Hindlimb muscle (tissue), 1 donor: Measurements from ENCODE around the gene RBM44. TPM values are rescaled to one million over a fixed set of nuclear protein-coding genes. Genes with fewer than 3 reads are reported as not detected.
A peak's percentile ranks its signal among the peaks of the same experiment; 100 is the strongest.
"Not testable (repeated sequence)": the region's sequence is repeated elsewhere in the genome, so short reads cannot be mapped to it uniquely, and the experiment has no call there.

ENCODE experiments used
- DNase-seq: peaks from one replicate; pipeline ENCODE4 v3.0.0-alpha.2; 2013
- polyA plus RNA-seq: library from polyadenylated mRNA; unstranded; fragments of 120-200 nt; gene quantifications from one replicate; pipeline ENCODE4 v1.2.1, GENCODE V29; 2013; ENCODE audit not compliant: insufficient read length

RBM44 gene
- polyA plus RNA-seq = 0.93 TPM

- DNase-seq = no peak
These were observed at the start of gene RBM44 for GRCh38 chr2:237798236-237799059. Gene RBM44, plus strand, starts transcription at chr2:237798779. Its CDS starts 14,831 bp downstream, at chr2:237813610.

GRCh38 chr2:237749002-237749401 is 49.6 kb upstream of the RBM44 start:
- no peak for DNase-seq

- DNase-seq = no peak
These were observed 48.6 kb upstream of the RBM44 start for GRCh38 chr2:237749961-237750360.

- not testable (repeated sequence) for DNase-seq
These were observed 48.1 kb upstream of the RBM44 start for GRCh38 chr2:237750441-237750840.

- no peak for DNase-seq
These were observed 45.8 kb upstream of the RBM44 start for GRCh38 chr2:237752761-237753165.

- DNase-seq = no peak
These were observed 44.4 kb upstream of the RBM44 start for GRCh38 chr2:237754182-237754581.

- no peak for DNase-seq
These were observed 43.8 kb upstream of the RBM44 start for GRCh38 chr2:237754626-237755248.

GRCh38 chr2:237757616-237758015 is 41.0 kb upstream of the RBM44 start:
- DNase-seq = no peak

GRCh38 chr2:237758185-237758584 is 40.4 kb upstream of the RBM44 start:
- DNase-seq = no peak

- DNase-seq = no peak
These were observed 39.4 kb upstream of the RBM44 start for GRCh38 chr2:237759176-237759575.

- no peak for DNase-seq
These were observed 37.8 kb upstream of the RBM44 start for GRCh38 chr2:237760506-237761502.

- not testable (repeated sequence) for DNase-seq
These were observed 36.0 kb upstream of the RBM44 start for GRCh38 chr2:237762291-237763182.

GRCh38 chr2:237763812-237764211 is 34.8 kb upstream of the RBM44 start:
- DNase-seq = no peak

GRCh38 chr2:237765122-237765521 is 33.5 kb upstream of the RBM44 start:
- not testable (repeated sequence) for DNase-seq

- DNase-seq = no peak
These were observed 32.7 kb upstream of the RBM44 start for GRCh38 chr2:237765875-237766274.

GRCh38 chr2:237766340-237766739 is 32.2 kb upstream of the RBM44 start:
- no peak for DNase-seq

- DNase-seq = no peak
These were observed 26.1 kb upstream of the RBM44 start for GRCh38 chr2:237772513-237772912.

GRCh38 chr2:237773826-237774225 is 24.8 kb upstream of the RBM44 start:
- DNase-seq = no peak

GRCh38 chr2:237774811-237775553 is 23.6 kb upstream of the RBM44 start:
- DNase-seq = peak; percentile 11

GRCh38 chr2:237779521-237779920 is 19.1 kb upstream of the RBM44 start:
- DNase-seq = no peak

- DNase-seq = peak; percentile 6
These were observed 16.4 kb upstream of the RBM44 start for GRCh38 chr2:237782181-237782580.
